ENCODE data around the gene WDR77.

DNA sequence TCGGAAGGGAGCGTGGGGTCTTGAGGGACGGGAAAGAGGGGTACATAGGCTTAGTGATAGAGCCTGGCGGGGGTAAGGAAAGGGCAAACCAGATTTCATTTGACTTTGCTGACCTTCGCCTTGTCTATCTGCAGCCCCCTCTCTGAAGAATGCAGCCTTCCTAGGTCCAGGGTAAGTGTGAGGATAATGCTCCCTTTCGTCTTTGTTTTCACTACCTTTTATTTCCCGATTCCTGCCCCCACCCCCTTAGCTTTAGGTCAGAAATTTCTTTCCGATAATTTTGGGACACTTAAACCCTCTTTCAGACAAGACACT, 604 bp upstream of the WDR77 start:
- TF ChIP-seq POLR2A (IDR thresholded peaks at IDR 0.05; ENCODE audit: extremely low read depth, insufficient read length) = no peak
- TF ChIP-seq, protein P1, sequence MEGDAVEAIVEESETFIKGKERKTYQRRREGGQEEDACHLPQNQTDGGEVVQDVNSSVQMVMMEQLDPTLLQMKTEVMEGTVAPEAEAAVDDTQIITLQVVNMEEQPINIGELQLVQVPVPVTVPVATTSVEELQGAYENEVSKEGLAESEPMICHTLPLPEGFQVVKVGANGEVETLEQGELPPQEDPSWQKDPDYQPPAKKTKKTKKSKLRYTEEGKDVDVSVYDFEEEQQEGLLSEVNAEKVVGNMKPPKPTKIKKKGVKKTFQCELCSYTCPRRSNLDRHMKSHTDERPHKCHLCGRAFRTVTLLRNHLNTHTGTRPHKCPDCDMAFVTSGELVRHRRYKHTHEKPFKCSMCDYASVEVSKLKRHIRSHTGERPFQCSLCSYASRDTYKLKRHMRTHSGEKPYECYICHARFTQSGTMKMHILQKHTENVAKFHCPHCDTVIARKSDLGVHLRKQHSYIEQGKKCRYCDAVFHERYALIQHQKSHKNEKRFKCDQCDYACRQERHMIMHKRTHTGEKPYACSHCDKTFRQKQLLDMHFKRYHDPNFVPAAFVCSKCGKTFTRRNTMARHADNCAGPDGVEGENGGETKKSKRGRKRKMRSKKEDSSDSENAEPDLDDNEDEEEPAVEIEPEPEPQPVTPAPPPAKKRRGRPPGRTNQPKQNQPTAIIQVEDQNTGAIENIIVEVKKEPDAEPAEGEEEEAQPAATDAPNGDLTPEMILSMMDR (IDR thresholded peaks at IDR 0.05; ENCODE audit: low read depth, low read length) = no peak
- TF ChIP-seq, protein P2, sequence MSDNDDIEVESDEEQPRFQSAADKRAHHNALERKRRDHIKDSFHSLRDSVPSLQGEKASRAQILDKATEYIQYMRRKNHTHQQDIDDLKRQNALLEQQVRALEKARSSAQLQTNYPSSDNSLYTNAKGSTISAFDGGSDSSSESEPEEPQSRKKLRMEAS (IDR thresholded peaks at IDR 0.05; ENCODE audit: low read depth, low read length) = no peak
